Activated naive CD8-positive, alpha-beta T cell treated with anti-CD3 and anti-CD28 coated beads for 36 hours (primary cell): ENCODE measurements around the gene ZBP1. TPM values are rescaled to one million over a fixed set of nuclear protein-coding genes. Genes with fewer than 3 reads are reported as not detected.

Experiments
- DNase-seq: peaks from one replicate; pipeline ENCODE4 v3.0.0; 2021
- H3K27ac Mint-ChIP-seq: one replicate; pipeline ENCODE4 v1.8.0; 2022; ENCODE audit warnings: mild to moderate bottlenecking, moderate library complexity, mixed read lengths
- H3K27me3 Mint-ChIP-seq: one replicate; pipeline ENCODE4 v1.8.0; 2022; ENCODE audit warnings: mild to moderate bottlenecking, mixed read lengths
- H3K36me3 Mint-ChIP-seq: one replicate; pipeline ENCODE4 v1.8.0; 2021; ENCODE audit warnings: mild to moderate bottlenecking, mixed read lengths
- H3K4me1 Mint-ChIP-seq: one replicate; pipeline ENCODE4 v1.8.0; 2021; ENCODE audit warnings: mixed read lengths
- H3K4me3 Mint-ChIP-seq: one replicate; pipeline ENCODE4 v1.8.0; 2022; ENCODE audit warnings: mild to moderate bottlenecking, moderate library complexity, mixed read lengths
- H3K9me3 Mint-ChIP-seq: one replicate; pipeline ENCODE4 v1.8.0; 2022; ENCODE audit warnings: mixed read lengths
- total RNA-seq, 2 experiments: library from RNA; stranded (reverse); gene quantifications; one replicate each; pipeline ENCODE4 v1.2.3, GENCODE V29; 2021

Gene ZBP1
- total RNA-seq, 2 experiments from 2014 or later = 0.68 to 1.2 TPM

GRCh38 chr20:57594092-57594951 is 25.9 kb downstream of the ZBP1 start:
- H3K4me1 Mint-ChIP-seq = peaks cover 6% of the 10 kb centered on the region
- DNase-seq = peak; percentile 40
- no peak overlapping the region for H3K4me3 Mint-ChIP-seq
- no peaks in the 10 kb centered on the region for H3K36me3 Mint-ChIP-seq
- H3K27me3 Mint-ChIP-seq = no peaks in the 10 kb centered on the region
- H3K27ac Mint-ChIP-seq = no peak overlapping the region
- H3K9me3 Mint-ChIP-seq = no peaks in the 10 kb centered on the region

- Mint-ChIP-seq H3K9me3 (no peaks in the 10 kb centered on the region), H3K4me3 (no peak overlapping the region), H3K27ac (no peak overlapping the region), H3K36me3 (no peaks in the 10 kb centered on the region), H3K4me1 (peaks cover 6% of the 10 kb centered on the region), H3K27me3 (no peaks in the 10 kb centered on the region)
- no peak for DNase-seq
Observed at GRCh38 chr20:57593134-57593886, 26.9 kb downstream of the ZBP1 start.

GRCh38 chr20:57592263-57593092 is 27.7 kb downstream of the ZBP1 start:
- H3K36me3 Mint-ChIP-seq = no peaks in the 10 kb centered on the region
- H3K9me3 Mint-ChIP-seq = no peaks in the 10 kb centered on the region
- H3K27me3 Mint-ChIP-seq = no peaks in the 10 kb centered on the region
- no peak overlapping the region for H3K27ac Mint-ChIP-seq
- DNase-seq = no peak
- H3K4me1 Mint-ChIP-seq = peaks cover 3% of the 10 kb centered on the region
- no peak overlapping the region for H3K4me3 Mint-ChIP-seq

GRCh38 chr20:57591289-57592229 is 28.7 kb downstream of the ZBP1 start:
- Mint-ChIP-seq H3K9me3 (no peaks in the 10 kb centered on the region), H3K36me3 (no peaks in the 10 kb centered on the region), H3K4me1 (no peaks in the 10 kb centered on the region), H3K4me3 (no peak overlapping the region), H3K27me3 (no peaks in the 10 kb centered on the region), H3K27ac (no peak overlapping the region)
- no peak for DNase-seq

- H3K4me1 Mint-ChIP-seq = no peaks in the 10 kb centered on the region
- peaks cover 4% of the 10 kb centered on the region for H3K27me3 Mint-ChIP-seq
- no peaks in the 10 kb centered on the region for H3K36me3 Mint-ChIP-seq
- no peak overlapping the region for H3K4me3 Mint-ChIP-seq
- no peak for DNase-seq
- H3K27ac Mint-ChIP-seq = no peak overlapping the region
- H3K9me3 Mint-ChIP-seq = no peaks in the 10 kb centered on the region
Observed at GRCh38 chr20:57590485-57591288, 29.5 kb downstream of the ZBP1 start.

GRCh38 chr20:57589728-57590484 is 30.3 kb downstream of the ZBP1 start:
- H3K27me3 Mint-ChIP-seq = peaks cover 10% of the 10 kb centered on the region
- no peak overlapping the region for H3K27ac Mint-ChIP-seq
- H3K36me3 Mint-ChIP-seq = no peaks in the 10 kb centered on the region
- no peak for DNase-seq
- no peak overlapping the region for H3K4me3 Mint-ChIP-seq
- H3K9me3 Mint-ChIP-seq = no peaks in the 10 kb centered on the region
- no peaks in the 10 kb centered on the region for H3K4me1 Mint-ChIP-seq

GRCh38 chr20:57589123-57589727 is 31.0 kb downstream of the ZBP1 start:
- Mint-ChIP-seq H3K4me3 (no peak overlapping the region), H3K4me1 (no peaks in the 10 kb centered on the region), H3K9me3 (no peaks in the 10 kb centered on the region), H3K27ac (no peak overlapping the region), H3K27me3 (peaks cover 15% of the 10 kb centered on the region), H3K36me3 (no peaks in the 10 kb centered on the region)
- DNase-seq = no peak

GRCh38 chr20:57588596-57588995 is 31.6 kb downstream of the ZBP1 start:
- H3K4me3 Mint-ChIP-seq = no peak overlapping the region
- peaks cover 16% of the 10 kb centered on the region for H3K27me3 Mint-ChIP-seq
- H3K27ac Mint-ChIP-seq = no peak overlapping the region
- no peaks in the 10 kb centered on the region for H3K36me3 Mint-ChIP-seq
- H3K4me1 Mint-ChIP-seq = no peaks in the 10 kb centered on the region
- DNase-seq = no peak
- H3K9me3 Mint-ChIP-seq = no peaks in the 10 kb centered on the region

GRCh38 chr20:57587989-57588377 is 32.2 kb downstream of the ZBP1 start:
- DNase-seq = no peak
- Mint-ChIP-seq H3K9me3 (no peaks in the 10 kb centered on the region), H3K27me3 (peaks cover 22% of the 10 kb centered on the region), H3K27ac (no peak overlapping the region), H3K4me3 (no peak overlapping the region), H3K36me3 (no peaks in the 10 kb centered on the region), H3K4me1 (peaks cover under 1% of the 10 kb centered on the region)

GRCh38 chr20:57587278-57587988 is 32.8 kb downstream of the ZBP1 start:
- no peaks in the 10 kb centered on the region for H3K36me3 Mint-ChIP-seq
- no peaks in the 10 kb centered on the region for H3K9me3 Mint-ChIP-seq
- peaks cover 27% of the 10 kb centered on the region for H3K27me3 Mint-ChIP-seq
- no peak for DNase-seq
- no peak overlapping the region for H3K4me3 Mint-ChIP-seq
- H3K27ac Mint-ChIP-seq = no peak overlapping the region
- peaks cover 2% of the 10 kb centered on the region for H3K4me1 Mint-ChIP-seq

GRCh38 chr20:57586943-57587277 is 33.3 kb downstream of the ZBP1 start:
- H3K9me3 Mint-ChIP-seq = no peaks in the 10 kb centered on the region
- H3K4me3 Mint-ChIP-seq = no peak overlapping the region
- peaks cover 33% of the 10 kb centered on the region for H3K27me3 Mint-ChIP-seq
- DNase-seq = no peak
- no peaks in the 10 kb centered on the region for H3K36me3 Mint-ChIP-seq
- H3K27ac Mint-ChIP-seq = no peak overlapping the region
- peaks cover 2% of the 10 kb centered on the region for H3K4me1 Mint-ChIP-seq

GRCh38 chr20:57586370-57586793 is 33.8 kb downstream of the ZBP1 start:
- DNase-seq = no peak
- H3K9me3 Mint-ChIP-seq = no peaks in the 10 kb centered on the region
- no peak overlapping the region for H3K27ac Mint-ChIP-seq
- no peaks in the 10 kb centered on the region for H3K36me3 Mint-ChIP-seq
- peaks cover 2% of the 10 kb centered on the region for H3K4me1 Mint-ChIP-seq
- H3K27me3 Mint-ChIP-seq = peaks cover 38% of the 10 kb centered on the region
- no peak overlapping the region for H3K4me3 Mint-ChIP-seq
